IPS-20b (cell line): ENCODE results near the gene DNAAF9.
"Not testable (repeated sequence)": the region's sequence is repeated elsewhere in the genome, so short reads cannot be mapped to it uniquely, and the experiment has no call there.

Source experiments
- H3K27ac ChIP-seq: one replicate; pipeline ENCODE4 v1.5.1; 2013; ENCODE audit warnings: low read length
- H3K27me3 ChIP-seq: 2 replicates; pipeline ENCODE4 v1.6.1; 2013; ENCODE audit warnings: mild to moderate bottlenecking, low read length, inconsistent platforms; ENCODE audit not compliant: insufficient read depth
- H3K36me3 ChIP-seq: 2 replicates; pipeline ENCODE4 v1.6.1; 2013; ENCODE audit warnings: low read depth, mild to moderate bottlenecking, inconsistent platforms, low read length, moderate library complexity; ENCODE audit not compliant: insufficient read depth
- H3K4me1 ChIP-seq: 2 replicates; pipeline ENCODE4 v1.6.1; 2013; ENCODE audit warnings: mild to moderate bottlenecking, control low read depth, inconsistent platforms, low read length, moderate library complexity; ENCODE audit not compliant: insufficient read depth
- H3K4me3 ChIP-seq: 2 replicates; pipeline ENCODE4 v1.5.1; 2013; ENCODE audit warnings: mild to moderate bottlenecking, low read length, inconsistent platforms
- H3K9ac ChIP-seq: 2 replicates; pipeline ENCODE4 v1.6.1; 2013; ENCODE audit warnings: low read depth, mild to moderate bottlenecking, inconsistent platforms, low read length, moderate library complexity
- H3K9me3 ChIP-seq: 2 replicates; pipeline ENCODE4 v1.6.1; 2013; ENCODE audit warnings: mild to moderate bottlenecking, low read depth, low read length, inconsistent platforms; ENCODE audit not compliant: insufficient read depth

Gene DNAAF9

GRCh38 chr20:3432844-3433243 is 25.4 kb upstream of the DNAAF9 start:
- Histone ChIP-seq H3K9me3 (no peaks in the 10 kb centered on the region), H3K27me3 (no peaks in the 10 kb centered on the region), H3K9ac (no peak overlapping the region), H3K36me3 (no peaks in the 10 kb centered on the region), H3K4me3 (no peak overlapping the region), H3K4me1 (0 out of 2 replicates have a peak, but pooled peaks cover 3% of the 10 kb centered on the region), H3K27ac (no peak overlapping the region)

- H3K27me3 ChIP-seq = no peaks in the 10 kb centered on the region
- no peak overlapping the region for H3K27ac ChIP-seq
Measured at GRCh38 chr20:3431109-3431508, 23.6 kb upstream of the DNAAF9 start.

DNA sequence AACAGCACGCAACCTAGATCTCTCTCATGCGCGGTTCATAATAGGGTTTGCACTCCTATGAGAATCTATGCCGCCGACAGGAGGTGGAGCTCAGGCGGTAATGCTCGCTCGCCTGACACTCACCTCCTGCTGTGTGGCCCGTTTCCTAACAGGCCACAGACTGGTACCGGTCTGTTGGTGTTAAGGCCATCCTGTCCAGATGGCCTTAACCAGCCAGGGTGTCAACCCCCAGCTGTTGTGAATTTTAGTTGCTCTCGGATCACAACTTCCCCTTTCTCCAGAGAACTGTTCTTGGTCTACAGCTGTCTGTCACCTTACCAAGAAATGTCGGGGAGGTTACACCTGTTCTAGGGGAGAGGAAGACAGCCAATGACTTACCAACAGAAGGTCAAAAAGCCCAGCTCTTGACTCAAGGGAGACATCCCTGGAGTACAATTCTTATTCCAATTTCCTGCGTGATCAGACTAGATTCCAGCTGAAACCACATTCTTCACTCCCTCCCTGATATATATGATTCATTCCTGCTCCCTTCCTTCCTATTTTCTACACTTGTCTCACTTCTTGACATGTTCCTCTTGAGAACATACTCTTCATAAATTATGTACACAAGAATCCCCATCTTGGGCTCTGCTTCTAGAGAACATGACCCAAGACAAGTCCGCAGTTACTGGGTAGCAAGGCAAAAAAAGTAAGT is 23.1 kb upstream of the DNAAF9 start:
- Histone ChIP-seq H3K4me1 (0 out of 2 replicates have a peak, but pooled peaks cover 3% of the 10 kb centered on the region), H3K9me3 (no peaks in the 10 kb centered on the region), H3K36me3 (no peaks in the 10 kb centered on the region), H3K27me3 (no peaks in the 10 kb centered on the region), H3K4me3 (no peak overlapping the region), H3K27ac (no peak overlapping the region), H3K9ac (no peak overlapping the region)

More at GRCh38 chr20:3431109-3431508, 23.6 kb upstream of the DNAAF9 start:
- no peaks in the 10 kb centered on the region for H3K9me3 ChIP-seq
- 0 out of 2 replicates have a peak, but pooled peaks cover 3% of the 10 kb centered on the region for H3K4me1 ChIP-seq
- H3K9ac ChIP-seq = no peak overlapping the region
- H3K36me3 ChIP-seq = no peaks in the 10 kb centered on the region
- H3K4me3 ChIP-seq = no peak overlapping the region

GRCh38 chr20:3426766-3427165 is 19.3 kb upstream of the DNAAF9 start:
- not testable (repeated sequence) for H3K27ac ChIP-seq, H3K9me3 ChIP-seq, H3K27me3 ChIP-seq, H3K4me3 ChIP-seq, H3K4me1 ChIP-seq, H3K36me3 ChIP-seq, H3K9ac ChIP-seq

DNA sequence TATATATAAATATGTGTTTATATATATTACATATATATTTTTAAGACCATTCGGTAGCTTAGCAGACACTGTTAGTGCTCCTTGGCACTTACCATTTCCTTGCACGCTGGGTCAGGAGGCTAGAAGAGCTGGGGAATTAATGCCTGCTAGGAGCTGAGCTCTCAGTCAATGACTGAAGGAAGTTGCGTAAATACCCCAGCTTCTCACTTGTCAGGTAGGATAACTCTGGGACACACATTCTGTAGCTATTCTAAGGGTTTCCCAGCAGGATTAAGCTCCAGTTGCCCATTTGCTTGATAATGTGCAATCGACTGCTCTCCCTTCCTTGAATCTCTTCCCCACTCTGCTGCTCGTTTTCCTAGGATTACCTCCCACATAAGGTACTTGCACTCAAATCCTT is 15.7 kb upstream of the DNAAF9 start:
- H3K4me1 ChIP-seq = no peaks in the 10 kb centered on the region

DNA sequence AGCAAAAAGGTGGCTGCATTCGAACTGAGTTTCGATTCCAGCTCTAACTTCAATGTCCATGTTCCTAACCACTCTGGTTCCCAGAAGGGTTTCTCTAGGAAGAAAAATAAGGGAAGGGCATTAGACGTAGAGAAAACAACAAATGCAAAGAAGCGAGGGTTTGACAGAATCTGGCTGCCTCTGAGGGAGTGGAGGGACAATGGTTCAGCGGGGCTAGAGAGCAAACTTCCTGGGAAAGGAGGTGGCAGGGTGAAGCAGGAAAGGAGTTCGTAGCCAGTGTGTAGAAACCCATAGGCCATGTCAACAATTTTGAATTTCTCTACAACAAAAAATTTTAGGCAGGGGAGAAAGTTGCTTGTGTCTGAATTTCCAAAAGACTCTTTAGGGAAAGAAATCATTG is 14.5 kb upstream of the DNAAF9 start:
- no peaks in the 10 kb centered on the region for H3K4me1 ChIP-seq
- H3K27me3 ChIP-seq = no peaks in the 10 kb centered on the region
- no peaks in the 10 kb centered on the region for H3K9me3 ChIP-seq
- H3K9ac ChIP-seq = no peak overlapping the region
- no peaks in the 10 kb centered on the region for H3K36me3 ChIP-seq
- H3K4me3 ChIP-seq = no peak overlapping the region
- H3K27ac ChIP-seq = no peak overlapping the region

More for the DNA sequence above, 15.7 kb upstream of the DNAAF9 start:
- Histone ChIP-seq H3K36me3 (no peaks in the 10 kb centered on the region), H3K27me3 (no peaks in the 10 kb centered on the region), H3K9ac (no peak overlapping the region), H3K9me3 (no peaks in the 10 kb centered on the region), H3K4me3 (no peak overlapping the region), H3K27ac (no peak overlapping the region)

DNA sequence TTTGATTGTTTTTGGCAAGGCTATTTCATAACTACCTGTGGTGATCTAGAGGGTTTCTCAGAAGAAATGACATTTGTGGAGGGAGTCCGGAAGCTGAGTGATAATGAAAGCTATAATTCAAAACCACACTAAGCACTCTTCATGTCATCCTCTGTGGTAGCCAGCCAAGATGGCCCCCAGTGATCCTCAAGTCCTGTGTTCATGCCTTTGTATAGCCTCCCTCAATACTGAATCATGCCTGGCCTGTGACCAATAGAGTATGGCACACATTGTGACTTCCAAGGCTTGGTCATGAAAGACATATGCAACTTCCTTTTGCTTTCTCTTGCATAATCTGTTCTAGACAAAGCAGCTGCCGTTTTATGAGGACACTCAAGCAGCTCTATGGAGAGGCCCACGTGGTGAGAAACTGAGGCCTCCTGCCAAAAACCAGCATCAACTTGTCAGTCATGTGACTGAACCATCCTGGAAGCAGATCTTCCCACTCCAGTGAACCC is 12.8 kb upstream of the DNAAF9 start:
- no peaks in the 10 kb centered on the region for H3K4me1 ChIP-seq
- H3K36me3 ChIP-seq = no peaks in the 10 kb centered on the region
- H3K4me3 ChIP-seq = no peak overlapping the region
- H3K9me3 ChIP-seq = peaks cover 4% of the 10 kb centered on the region; the same call in 1 of the 2 replicates
- H3K9ac ChIP-seq = no peak overlapping the region
- H3K27ac ChIP-seq = no peak overlapping the region
- no peaks in the 10 kb centered on the region for H3K27me3 ChIP-seq

- H3K4me1 ChIP-seq, H3K9me3 ChIP-seq, H3K27me3 ChIP-seq, H3K27ac ChIP-seq, H3K4me3 ChIP-seq, H3K9ac ChIP-seq, H3K36me3 ChIP-seq: not testable (repeated sequence)
Measured at GRCh38 chr20:3418161-3418560, 10.7 kb upstream of the DNAAF9 start.

GRCh38 chr20:3414122-3414521 is 6.7 kb upstream of the DNAAF9 start:
- H3K27me3 ChIP-seq = no peaks in the 10 kb centered on the region
- H3K4me3 ChIP-seq = no peak overlapping the region
- H3K36me3 ChIP-seq = no peaks in the 10 kb centered on the region
- peaks cover 4% of the 10 kb centered on the region; the same call in 1 of the 2 replicates for H3K9me3 ChIP-seq
- no peak overlapping the region for H3K27ac ChIP-seq
- no peaks in the 10 kb centered on the region for H3K4me1 ChIP-seq
- no peak overlapping the region for H3K9ac ChIP-seq

DNA sequence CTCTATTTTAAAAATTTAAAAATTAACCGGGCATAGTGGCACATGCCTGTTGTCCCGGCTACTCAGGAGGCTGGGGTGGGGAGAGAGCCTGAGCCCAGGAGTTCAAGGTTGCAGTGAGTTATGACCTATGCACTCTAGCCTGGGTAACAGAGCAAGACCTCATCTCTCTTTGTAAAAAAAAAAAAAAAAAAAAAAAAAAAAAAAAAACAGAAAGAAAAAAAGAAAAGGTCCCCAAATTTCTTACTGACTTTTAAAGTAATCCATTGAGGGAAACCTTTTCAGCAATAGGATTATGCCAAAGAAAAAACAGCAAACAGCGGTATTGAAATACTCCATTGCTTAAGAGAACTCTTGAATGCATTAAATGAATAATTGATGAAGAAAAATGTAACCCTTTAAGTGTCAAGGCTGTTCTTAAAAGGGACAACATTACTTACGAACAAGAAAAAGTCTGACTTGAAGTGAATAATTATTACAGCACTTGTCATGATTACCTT is 6.0 kb upstream of the DNAAF9 start:
- no peak overlapping the region for H3K4me3 ChIP-seq
- H3K9ac ChIP-seq = no peak overlapping the region
- H3K27ac ChIP-seq = no peak overlapping the region
- no peaks in the 10 kb centered on the region for H3K27me3 ChIP-seq
- no peaks in the 10 kb centered on the region for H3K4me1 ChIP-seq
- peaks cover 4% of the 10 kb centered on the region; the same call in 1 of the 2 replicates for H3K9me3 ChIP-seq
- H3K36me3 ChIP-seq = no peaks in the 10 kb centered on the region

- Histone ChIP-seq H3K4me1 (no peaks in the 10 kb centered on the region), H3K9ac (no peak overlapping the region), H3K4me3 (no peak overlapping the region), H3K9me3 (peaks cover 4% of the 10 kb centered on the region; the same call in 1 of the 2 replicates), H3K27me3 (no peaks in the 10 kb centered on the region), H3K27ac (no peak overlapping the region), H3K36me3 (no peaks in the 10 kb centered on the region)
Measured at GRCh38 chr20:3412600-3413392, 5.3 kb upstream of the DNAAF9 start.
